Measurements from ENCODE around the gene USP5. TPM values are rescaled to one million over a fixed set of nuclear protein-coding genes. Genes with fewer than 3 reads are reported as not detected.
A peak's percentile ranks its signal among the peaks of the same experiment; 100 is the strongest.
"Not testable (repeated sequence)": the region's sequence is repeated elsewhere in the genome, so short reads cannot be mapped to it uniquely, and the experiment has no call there.

Gene USP5
- total and polyA plus RNA-seq, 8 donors, result 20.9 to 69.4 (median 32.4) TPM

DNA sequence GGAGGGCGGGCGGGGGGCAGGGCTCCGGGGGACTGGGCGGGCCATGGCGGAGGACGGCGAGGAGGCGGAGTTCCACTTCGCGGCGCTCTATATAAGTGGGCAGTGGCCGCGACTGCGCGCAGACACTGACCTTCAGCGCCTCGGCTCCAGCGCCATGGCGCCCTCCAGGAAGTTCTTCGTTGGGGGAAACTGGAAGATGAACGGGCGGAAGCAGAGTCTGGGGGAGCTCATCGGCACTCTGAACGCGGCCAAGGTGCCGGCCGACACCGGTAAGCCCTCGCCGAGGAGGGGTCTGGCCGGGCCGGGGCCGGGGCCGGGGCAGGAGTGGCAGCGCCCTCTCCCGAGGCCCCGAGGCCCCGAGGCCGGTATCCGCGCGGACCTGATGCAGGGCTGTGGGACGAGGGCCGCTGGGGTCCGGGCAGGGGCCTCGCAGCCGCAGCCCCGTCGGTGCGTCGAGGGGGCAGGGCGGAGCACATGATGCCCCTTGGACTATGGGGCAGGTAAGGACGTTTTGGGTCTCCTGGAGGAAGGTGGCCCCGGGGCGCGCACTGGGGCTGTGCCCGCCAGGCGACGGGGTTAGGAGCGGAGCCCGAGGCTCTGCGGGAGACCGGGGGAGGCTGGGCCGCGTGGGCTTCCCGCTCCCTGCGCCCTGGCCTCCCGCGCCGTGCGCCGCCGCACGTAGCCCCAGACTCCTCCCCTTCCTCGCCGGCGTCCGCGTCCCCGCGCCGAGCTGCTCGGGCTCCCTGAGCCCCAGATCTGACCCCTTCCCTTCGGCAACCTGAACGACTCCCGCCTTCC is 15.7 kb downstream of the USP5 start, which contains the start of gene TPI1:
TPI1 (plus strand) TSS at position 119 of the 798 bp plus-strand sequence; CDS start at position 155, 36 bp downstream.
- TF ChIP-seq POLR2A (IDR thresholded peaks at IDR 0.05) (peak in 2 of 4 donors; percentile 39 to 95), POLR2AphosphoS5 (IDR thresholded peaks at IDR 0.05) (peak; percentile 77 to 100 (median 100)), EP300 (IDR thresholded peaks at IDR 0.05) (no peak)
- TF ChIP-seq, protein P1, sequence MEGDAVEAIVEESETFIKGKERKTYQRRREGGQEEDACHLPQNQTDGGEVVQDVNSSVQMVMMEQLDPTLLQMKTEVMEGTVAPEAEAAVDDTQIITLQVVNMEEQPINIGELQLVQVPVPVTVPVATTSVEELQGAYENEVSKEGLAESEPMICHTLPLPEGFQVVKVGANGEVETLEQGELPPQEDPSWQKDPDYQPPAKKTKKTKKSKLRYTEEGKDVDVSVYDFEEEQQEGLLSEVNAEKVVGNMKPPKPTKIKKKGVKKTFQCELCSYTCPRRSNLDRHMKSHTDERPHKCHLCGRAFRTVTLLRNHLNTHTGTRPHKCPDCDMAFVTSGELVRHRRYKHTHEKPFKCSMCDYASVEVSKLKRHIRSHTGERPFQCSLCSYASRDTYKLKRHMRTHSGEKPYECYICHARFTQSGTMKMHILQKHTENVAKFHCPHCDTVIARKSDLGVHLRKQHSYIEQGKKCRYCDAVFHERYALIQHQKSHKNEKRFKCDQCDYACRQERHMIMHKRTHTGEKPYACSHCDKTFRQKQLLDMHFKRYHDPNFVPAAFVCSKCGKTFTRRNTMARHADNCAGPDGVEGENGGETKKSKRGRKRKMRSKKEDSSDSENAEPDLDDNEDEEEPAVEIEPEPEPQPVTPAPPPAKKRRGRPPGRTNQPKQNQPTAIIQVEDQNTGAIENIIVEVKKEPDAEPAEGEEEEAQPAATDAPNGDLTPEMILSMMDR (IDR thresholded peaks at IDR 0.05), result no peak
- Histone ChIP-seq H3K4me3 (peak within 1 kb of the TSS; percentile 81 to 100 (median 98)), H3K27me3 (no peaks in the 10 kb centered on the region), H3K27ac (peak within 1 kb of the TSS; percentile 97 to 99 (median 98)), H3K36me3 (peaks cover 42 to 62% (median 60%) of the 10 kb centered on the region in 4 donors), H3K4me1 (peaks cover 30 to 61% (median 56%) of the 10 kb centered on the region in 4 donors), H3K9me3 (no peaks in the 10 kb centered on the region)
- intact Hi-C loops (cut with DNase I; ENCODE audit: low total_unique reads), result no loop called here
- DNase-seq, result peak; percentile 87 to 96
- WGBS, 5 donors, result 0 to 1% (median 0%) methylated on average over 31 to 86 of the region's 86 CpGs

DNA sequence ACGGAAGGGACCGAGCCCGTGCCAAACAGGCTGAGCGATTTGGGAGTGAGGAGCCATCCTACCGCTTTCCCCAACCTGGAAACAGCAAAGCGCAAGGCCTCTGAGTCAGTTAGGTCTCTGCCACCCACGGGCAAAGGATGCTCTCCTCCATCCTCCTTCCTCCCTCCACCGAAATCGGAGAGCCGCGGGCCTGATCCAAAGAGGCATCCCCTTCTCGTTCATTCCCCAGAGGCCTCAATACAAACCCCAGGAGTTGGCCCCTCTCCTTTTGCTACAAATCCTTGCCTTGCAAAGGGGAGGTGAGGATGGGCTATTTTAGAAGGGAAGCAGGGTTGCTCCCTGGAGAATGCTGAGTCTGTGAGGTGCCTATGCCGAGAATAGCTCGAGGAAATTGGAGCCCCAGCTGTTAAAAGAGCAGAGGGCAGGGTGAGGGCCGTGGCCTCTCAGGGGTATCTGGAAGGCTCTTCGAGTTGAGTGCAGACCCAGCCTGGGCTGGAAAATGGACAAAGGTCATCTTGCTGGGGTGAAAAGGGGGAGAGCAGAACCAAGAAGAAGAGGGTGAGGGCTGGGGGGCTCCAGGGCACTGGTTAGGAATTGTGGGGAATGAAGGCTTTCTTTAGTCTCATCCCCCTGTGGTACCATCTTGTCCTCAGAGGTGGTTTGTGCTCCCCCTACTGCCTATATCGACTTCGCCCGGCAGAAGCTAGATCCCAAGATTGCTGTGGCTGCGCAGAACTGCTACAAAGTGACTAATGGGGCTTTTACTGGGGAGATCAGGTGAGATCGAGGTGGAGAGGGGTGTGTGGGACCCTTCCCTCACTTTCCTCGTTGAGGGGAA is 16.5 kb downstream of the USP5 start:
- H3K36me3 ChIP-seq, result peaks cover 36 to 54% (median 52%) of the 10 kb centered on the region in 4 donors
- H3K27ac ChIP-seq, result peak overlapping the region; percentile 97 to 99 (median 98)
- TF ChIP-seq POLR2AphosphoS5 (IDR thresholded peaks at IDR 0.05) (no peak), POLR2A (IDR thresholded peaks at IDR 0.05) (no peak), EP300 (IDR thresholded peaks at IDR 0.05) (no peak)
- TF ChIP-seq, protein P1 (IDR thresholded peaks at IDR 0.05), result no peak
- peak overlapping the region; percentile 81 to 100 (median 98) for H3K4me3 ChIP-seq
- WGBS, 5 donors, result 5 to 10% (median 7%) methylated on average over 21 to 22 of the region's 22 CpGs
- no peak for DNase-seq
- intact Hi-C loops (cut with DNase I; ENCODE audit: low total_unique reads), result no loop called here
- no peaks in the 10 kb centered on the region for H3K27me3 ChIP-seq
- H3K9me3 ChIP-seq, result no peaks in the 10 kb centered on the region
- H3K4me1 ChIP-seq, result peaks cover 30 to 62% (median 58%) of the 10 kb centered on the region in 4 donors

GRCh38 chr12:6869049-6870021 is 17.4 kb downstream of the USP5 start:
- WGBS, 5 donors, result 18 to 33% (median 25%) methylated on average over 10 to 12 of the region's 12 CpGs
- DNase-seq, result peak; percentile 91 to 94
- H3K9me3 ChIP-seq, result no peaks in the 10 kb centered on the region
- peaks cover 37 to 71% (median 66%) of the 10 kb centered on the region in 4 donors for H3K4me1 ChIP-seq
- H3K36me3 ChIP-seq, result peaks cover 27 to 45% (median 43%) of the 10 kb centered on the region in 4 donors
- intact Hi-C loops (cut with DNase I; ENCODE audit: low total_unique reads), result no loop called here
- peak overlapping the region in 4 of 5 donors; percentile 36 to 98 (median 98) for H3K27ac ChIP-seq
- peak overlapping the region in 3 of 4 donors; percentile 81 to 99 (median 98) for H3K4me3 ChIP-seq
- TF ChIP-seq, protein P1 (IDR thresholded peaks at IDR 0.05), result peak in 5 of 7 experiments; percentile 85 to 96 (median 90)
- TF ChIP-seq POLR2AphosphoS5 (IDR thresholded peaks at IDR 0.05), result peak in 2 of 3 donors; percentile 4 to 79
- TF ChIP-seq POLR2A (IDR thresholded peaks at IDR 0.05), result no peak
- H3K27me3 ChIP-seq, result no peaks in the 10 kb centered on the region

- intact Hi-C loops (cut with DNase I; ENCODE audit: low total_unique reads); DNase-seq; H3K9me3 ChIP-seq; H3K27me3 ChIP-seq: not testable (repeated sequence)
- Histone ChIP-seq H3K27ac (peak overlapping the region in 2 of 5 donors; percentile 98), H3K36me3 (peaks cover 17 to 35% (median 33%) of the 10 kb centered on the region in 4 donors), H3K4me3 (peak overlapping the region in 1 of 4 donors; percentile 99), H3K4me1 (peaks cover 37 to 74% (median 73%) of the 10 kb centered on the region in 4 donors)
- whole genome bisulfite sequencing, 5 donors, result 51 to 66% (median 58%) methylated on average over 4 of the region's 4 CpGs
Observed at GRCh38 chr12:6870304-6870703, 18.4 kb downstream of the USP5 start.

Measured in stomach (tissue), 9 donors.